ENCODE results near the gene CHODL. TPM values are rescaled to one million over a fixed set of nuclear protein-coding genes. Genes with fewer than 3 reads are reported as not detected.

CHODL gene
- total RNA-seq, 1 donor from 2014 or later = 0.14 TPM

- ATAC-seq = no peak
- intact Hi-C loops (cut with DNase I) = no loop called here
- no peak for DNase-seq (ENCODE audit: missing footprints)
These were observed 29.7 kb downstream of the CHODL start for GRCh38 chr21:18274370-18274769.

- ATAC-seq (no peak), DNase-seq (ENCODE audit: missing footprints) (no peak)
- intact Hi-C loops (cut with DNase I) = no loop called here
These were observed 31.1 kb downstream of the CHODL start for GRCh38 chr21:18275781-18276180.

DNA sequence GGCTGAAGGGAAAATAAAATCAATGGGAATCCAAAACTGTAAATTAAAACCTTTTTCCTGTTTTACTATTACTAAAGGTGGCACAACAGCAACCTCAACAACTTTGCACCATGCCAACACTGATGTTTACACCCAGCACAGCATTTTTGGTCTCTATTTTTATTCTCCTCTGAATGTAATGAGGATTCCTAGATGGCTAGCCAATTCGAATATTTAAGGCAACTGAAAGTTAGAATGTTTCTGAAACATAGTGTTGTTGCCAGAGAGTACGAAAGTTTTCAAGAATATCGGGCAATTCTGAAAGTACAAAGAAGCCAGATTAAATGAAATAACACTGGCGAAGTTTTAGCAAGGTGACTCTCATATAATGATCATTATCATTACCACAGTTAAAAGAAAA is 40.7 kb downstream of the CHODL start:
- intact Hi-C loops (cut with DNase I) = no loop called here
- no peak for ATAC-seq
- DNase-seq (ENCODE audit: missing footprints) = no peak

- ATAC-seq = no peak
- intact Hi-C loops (cut with DNase I) = no loop called here
These were observed 45.2 kb downstream of the CHODL start for GRCh38 chr21:18289876-18290275.

DNA sequence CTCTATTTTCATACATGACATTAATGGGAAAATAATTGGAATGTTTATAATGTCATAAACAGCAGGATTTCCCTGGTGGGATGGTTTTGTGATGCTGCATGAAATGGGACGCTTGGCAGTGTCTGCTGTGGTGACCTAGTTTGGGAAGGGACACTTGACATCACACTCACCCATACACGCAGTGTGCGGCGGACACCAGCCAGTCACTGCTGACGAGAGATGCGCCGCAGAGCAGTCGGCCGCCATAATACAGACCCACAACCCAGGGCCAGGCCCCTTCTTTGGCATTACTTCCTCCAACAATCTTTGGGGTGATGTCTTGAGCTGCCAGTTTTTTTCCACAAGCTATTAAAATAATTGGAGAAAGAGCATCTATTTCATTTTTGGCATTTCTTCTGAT is 49.5 kb downstream of the CHODL start:
- no peak for DNase-seq (ENCODE audit: missing footprints)
- intact Hi-C loops (cut with DNase I) = no loop called here
- no peak for ATAC-seq

More at GRCh38 chr21:18289876-18290275, 45.2 kb downstream of the CHODL start:
- no peak for DNase-seq (ENCODE audit: missing footprints)

- ATAC-seq (no peak), DNase-seq (ENCODE audit: missing footprints) (no peak)
- intact Hi-C loops (cut with DNase I) = no loop called here
These were observed 53.6 kb downstream of the CHODL start for GRCh38 chr21:18298228-18298627.

Other genes with a start within 250 kb of the CHODL start
- gene TMPRSS15, start 159.0 kb downstream of the CHODL start, total RNA-seq = not detected